GM18505 (cell line): ENCODE data around the gene INTS3.

Source experiments
- ATAC-seq: cut with Tn5 transposase; IDR thresholded peaks from one replicate; pipeline ENCODE4 v1.9.1; 2021; ENCODE audit not compliant: unreplicated experiment
- POLR2A ChIP-seq: IDR thresholded peaks from 4 replicates; pipeline ENCODE4 v1.6.1; 2011; ENCODE audit warnings: borderline replicate concordance; ENCODE audit not compliant: insufficient read depth, insufficient read length; ENCODE audit errors: extremely low read depth

Gene INTS3

DNA sequence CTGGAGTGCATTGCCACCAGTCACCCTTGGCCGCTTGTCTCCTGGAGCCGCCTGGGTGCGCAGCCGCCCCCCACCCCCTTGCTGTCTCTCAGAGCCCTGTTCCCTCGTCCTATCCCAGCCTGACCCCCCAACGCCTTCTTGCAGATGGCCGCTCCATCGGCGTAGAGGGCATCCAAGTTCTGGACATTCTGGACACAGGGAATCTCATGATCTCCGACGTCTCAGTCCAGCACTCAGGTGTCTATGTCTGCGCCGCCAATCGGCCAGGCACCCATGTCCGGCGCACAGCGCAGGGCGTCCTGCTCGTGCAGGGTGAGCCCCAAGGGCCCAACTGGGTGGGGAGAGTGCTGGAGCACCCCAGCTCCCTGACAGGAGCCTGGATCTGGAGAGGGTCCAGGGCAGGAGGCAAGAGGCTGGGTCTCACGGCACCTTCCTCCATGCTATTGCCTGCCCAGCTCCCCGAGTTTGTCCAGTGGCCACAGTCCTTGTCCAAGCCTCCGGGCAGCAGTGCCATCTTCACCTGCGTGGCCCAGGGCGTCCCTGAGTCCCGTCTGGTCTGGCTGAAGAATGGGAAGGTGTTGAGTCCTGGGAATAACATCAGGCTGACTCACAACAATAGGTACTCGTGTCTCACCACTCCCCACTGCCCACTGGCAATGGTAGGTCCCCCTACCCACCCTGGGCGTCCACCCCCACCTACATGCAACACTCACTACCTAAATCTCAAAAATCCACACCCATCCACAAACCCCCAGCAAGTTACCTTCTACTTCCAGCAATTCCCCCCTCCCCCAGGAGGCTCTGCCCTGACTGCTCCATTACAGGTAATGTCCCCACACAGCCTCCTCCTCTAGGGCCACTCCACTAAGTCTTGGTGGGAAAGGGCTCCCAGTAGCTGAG lies 72.0 kb downstream of the INTS3 start:
- ATAC-seq = no peak
- TF ChIP-seq POLR2A = no peak

GRCh38 chr1:153800516-153800915 lies 72.7 kb downstream of the INTS3 start:
- no peak for ATAC-seq

GRCh38 chr1:153801028-153801625 lies 73.3 kb downstream of the INTS3 start:
- ATAC-seq = no peak

More at GRCh38 chr1:153800516-153800915, 72.7 kb downstream of the INTS3 start:
- no peak for TF ChIP-seq POLR2A

GRCh38 chr1:153801786-153802697 lies 74.2 kb downstream of the INTS3 start:
- TF ChIP-seq POLR2A = no peak
- ATAC-seq = no peak

More at GRCh38 chr1:153801028-153801625, 73.3 kb downstream of the INTS3 start:
- no peak for TF ChIP-seq POLR2A

DNA sequence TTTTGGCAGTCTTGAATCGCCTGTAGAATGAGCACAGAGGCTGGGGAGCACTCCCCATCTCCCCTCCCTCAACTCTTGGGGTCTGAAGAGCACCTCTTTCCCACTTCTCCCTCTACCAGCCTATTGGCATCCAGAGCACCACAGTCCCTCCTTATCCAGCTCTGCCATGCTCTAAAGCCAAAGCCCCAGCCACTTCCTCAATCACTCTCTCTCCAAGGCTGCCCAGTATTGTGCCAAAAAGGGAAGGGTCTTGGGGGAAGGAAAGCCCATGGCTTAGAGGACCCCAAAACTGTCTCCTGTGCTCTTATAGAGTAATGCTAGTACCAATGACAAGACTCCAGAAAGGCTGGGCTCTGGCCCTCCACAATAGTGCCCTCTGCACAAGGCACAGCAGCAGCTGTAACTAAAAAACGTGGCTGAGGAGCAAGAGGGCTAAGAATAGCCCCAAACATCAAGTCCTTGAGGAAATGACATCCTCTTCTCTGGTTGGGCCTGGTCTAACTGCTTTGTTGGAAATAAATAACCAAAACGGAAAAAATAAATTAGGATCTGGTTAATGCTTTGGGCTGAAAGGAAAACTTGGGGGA lies 75.7 kb downstream of the INTS3 start:
- ATAC-seq = no peak
- TF ChIP-seq POLR2A = no peak

DNA sequence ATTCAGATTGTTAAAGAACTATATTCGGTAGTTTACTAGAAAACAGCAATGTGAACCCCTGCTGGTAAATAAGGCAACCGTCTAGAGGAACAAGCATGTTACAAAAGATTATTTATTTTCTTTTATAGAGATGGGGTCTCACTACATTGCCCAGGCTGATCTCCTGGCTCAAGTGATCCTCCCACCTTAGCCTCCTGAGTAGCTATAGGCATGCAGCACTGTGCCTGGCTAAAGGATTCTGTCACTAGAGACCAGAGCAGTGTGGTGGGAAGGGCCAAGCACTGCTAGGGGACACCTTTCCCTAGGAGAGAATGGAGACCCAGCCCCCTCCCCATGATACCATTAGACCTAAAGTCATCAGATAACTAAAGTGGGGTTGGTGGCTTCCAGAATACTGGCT lies 76.3 kb downstream of the INTS3 start:
- ATAC-seq = no peak
- no peak for TF ChIP-seq POLR2A

DNA sequence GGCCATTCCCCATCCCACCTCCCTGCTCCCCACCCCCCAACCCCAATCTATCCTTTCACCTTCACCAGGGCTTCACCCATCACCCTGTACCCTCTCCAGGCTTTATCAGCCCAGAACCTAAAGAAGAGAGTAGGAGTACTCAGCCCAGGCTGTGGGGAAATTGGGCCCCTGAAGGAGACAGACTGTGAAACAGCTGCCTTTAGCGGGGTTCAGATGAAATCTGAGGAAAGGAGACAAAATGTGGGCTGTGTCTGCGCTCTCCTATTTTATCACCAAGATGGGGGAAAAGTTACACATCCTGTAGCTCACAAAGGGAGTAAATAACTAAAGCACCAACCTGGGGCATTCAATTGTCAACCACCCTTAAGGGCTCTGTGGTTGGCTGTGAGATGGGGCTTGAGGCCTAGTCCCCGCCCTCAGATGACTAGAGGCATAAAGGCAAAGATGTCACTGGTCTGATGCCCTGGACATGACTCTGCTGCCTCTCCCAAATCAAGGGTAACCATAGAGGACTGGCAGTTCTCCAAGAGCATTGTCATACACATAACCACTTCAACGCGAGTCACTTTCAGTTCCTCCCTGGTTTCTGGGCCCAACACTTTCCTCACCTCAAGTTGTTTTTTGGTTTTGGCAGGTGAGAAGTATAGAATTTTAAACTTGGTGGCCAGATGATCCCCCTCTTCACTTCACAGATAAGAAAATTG lies 77.3 kb downstream of the INTS3 start:
- TF ChIP-seq POLR2A = no peak
- ATAC-seq = peak; percentile 80

GRCh38 chr1:153805886-153806719 lies 78.3 kb downstream of the INTS3 start:
- ATAC-seq = peak; percentile 27
- no peak for TF ChIP-seq POLR2A

DNA sequence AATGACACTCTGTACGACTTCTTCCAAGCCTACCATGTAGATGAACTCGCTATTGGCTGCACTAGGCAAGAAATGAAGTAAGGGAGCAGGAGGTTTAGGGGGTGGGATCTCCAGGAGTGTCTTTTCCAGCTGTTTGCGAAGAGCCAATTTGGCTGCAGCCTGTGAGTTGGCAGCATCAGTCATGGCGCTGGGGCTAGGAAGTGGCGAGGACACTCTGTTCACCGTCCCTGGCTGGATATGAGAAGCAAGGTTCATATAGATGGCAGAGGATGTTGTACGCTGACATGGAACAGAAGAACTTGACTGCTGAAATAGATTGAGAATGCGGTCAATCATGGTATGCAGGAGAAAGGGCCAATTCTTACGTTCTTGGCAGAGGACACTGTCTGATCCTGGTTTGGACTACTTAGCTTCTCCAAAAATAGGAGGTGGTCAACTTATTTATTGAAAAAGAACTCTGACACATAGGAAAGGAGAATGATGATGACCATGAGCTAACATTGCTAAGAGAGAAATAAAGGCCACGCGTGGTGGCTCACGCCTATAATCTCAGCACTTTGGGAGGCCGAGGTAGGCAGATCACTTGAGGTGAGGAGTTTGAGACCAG lies 88.5 kb downstream of the INTS3 start:
- no peak for ATAC-seq
- TF ChIP-seq POLR2A = no peak

DNA sequence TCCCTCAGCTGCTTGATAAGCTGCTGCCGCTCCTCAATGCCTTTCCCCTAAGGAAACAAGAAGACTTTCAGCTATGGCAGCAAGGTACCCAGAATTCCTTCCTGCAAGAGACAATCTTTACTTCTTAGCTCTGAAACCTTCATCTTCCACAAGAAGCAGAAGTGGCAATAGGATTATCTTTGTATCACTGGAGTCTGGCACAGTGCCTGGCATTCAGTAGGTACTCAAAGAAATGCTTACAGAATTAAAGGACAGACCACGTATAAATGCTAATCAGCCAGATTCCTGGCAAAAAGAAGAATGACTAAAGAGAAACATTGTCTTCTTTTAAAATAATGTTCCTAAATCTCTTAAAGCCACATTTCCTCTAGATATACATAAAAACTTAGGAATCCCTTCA lies 91.0 kb downstream of the INTS3 start:
- TF ChIP-seq POLR2A = no peak
- ATAC-seq = no peak
